Effector memory CD8-positive, alpha-beta T cell (primary cell): ENCODE data around the gene MS4A4E.
"Not testable (repeated sequence)": the region's sequence is repeated elsewhere in the genome, so short reads cannot be mapped to it uniquely, and the experiment has no call there.

ENCODE experiments used
- ATAC-seq: fragments of 150-1000 bp; cut with Tn5 transposase; replicated peaks from 2 replicates; pipeline ENCODE4 v1.10.0; 2021; ENCODE audit warnings: mild to moderate bottlenecking, moderate library complexity
- DNase-seq, 3 experiments: peaks; one replicate each; pipeline ENCODE4 v3.0.0; 2021
- H3K27ac Mint-ChIP-seq, 2 donors: one replicate each; pipeline ENCODE4 v1.8.0; 2022; ENCODE audit warnings: mild to moderate bottlenecking in 2 of 2, mixed read lengths in 2 of 2, moderate library complexity in 2 of 2
- H3K27me3 Mint-ChIP-seq, 2 donors: one replicate each; pipeline ENCODE4 v1.8.0; 2022; ENCODE audit warnings: mixed read lengths in 2 of 2
- H3K36me3 Mint-ChIP-seq: one replicate; pipeline ENCODE4 v1.8.0; 2022; ENCODE audit warnings: mild to moderate bottlenecking, moderate library complexity, mixed read lengths; ENCODE audit not compliant: insufficient read depth
- H3K4me1 Mint-ChIP-seq, 2 donors: one replicate each; pipeline ENCODE4 v1.8.0; 2022; ENCODE audit warnings: low read depth in 2 of 2, mixed read lengths in 2 of 2
- H3K4me3 Mint-ChIP-seq, 2 donors: one replicate each; pipeline ENCODE4 v1.8.0; 2022; ENCODE audit warnings: mild to moderate bottlenecking in 2 of 2, mixed read lengths in 2 of 2, moderate library complexity in 2 of 2
- H3K9me3 Mint-ChIP-seq, 2 donors: one replicate each; pipeline ENCODE4 v1.8.0; 2022; ENCODE audit warnings: mixed read lengths in 2 of 2

The MS4A4E gene

DNA sequence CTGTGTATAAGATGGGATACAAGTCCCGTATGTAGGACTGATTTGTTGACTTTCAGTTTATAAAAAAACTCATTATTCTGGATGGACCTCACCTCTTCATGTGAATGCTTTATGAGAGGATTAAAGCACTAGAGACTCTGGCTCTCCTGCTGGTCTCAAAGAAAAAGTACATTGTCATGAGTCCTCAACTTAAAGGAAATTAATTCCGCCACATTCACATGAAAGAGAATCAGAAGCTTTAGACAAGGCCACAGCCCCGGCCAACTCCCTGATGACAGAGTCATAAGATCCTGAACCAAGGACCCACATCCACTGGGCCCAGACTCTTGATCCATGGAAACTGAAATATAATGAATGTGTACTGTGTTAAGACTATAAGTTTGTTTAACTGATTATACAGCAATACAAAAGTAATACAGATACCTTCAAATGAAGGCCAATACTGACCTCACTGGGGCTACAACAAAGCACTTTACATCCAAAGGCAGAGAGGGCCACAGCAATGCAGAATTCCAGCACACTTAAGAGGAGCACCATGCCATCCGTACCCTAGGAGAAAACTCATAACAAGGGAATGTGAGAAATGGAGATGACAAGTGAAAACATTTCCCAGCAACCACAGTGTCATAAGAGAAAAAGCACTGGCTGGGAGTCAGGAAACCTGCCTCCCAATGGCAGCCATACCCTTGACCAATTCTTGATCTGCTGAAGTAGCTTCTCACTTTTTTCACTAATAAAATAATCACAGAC is 34.6 kb downstream of the MS4A4E start:
- ATAC-seq (no peak), DNase-seq (no peak)
- no peaks in the 10 kb centered on the region for H3K4me1 Mint-ChIP-seq
- H3K27ac Mint-ChIP-seq = no peak overlapping the region
- H3K36me3 Mint-ChIP-seq = no peaks in the 10 kb centered on the region
- H3K27me3 Mint-ChIP-seq = peaks cover 17 to 22% of the 10 kb centered on the region in 2 donors
- H3K4me3 Mint-ChIP-seq = no peak overlapping the region
- no peaks in the 10 kb centered on the region for H3K9me3 Mint-ChIP-seq

DNA sequence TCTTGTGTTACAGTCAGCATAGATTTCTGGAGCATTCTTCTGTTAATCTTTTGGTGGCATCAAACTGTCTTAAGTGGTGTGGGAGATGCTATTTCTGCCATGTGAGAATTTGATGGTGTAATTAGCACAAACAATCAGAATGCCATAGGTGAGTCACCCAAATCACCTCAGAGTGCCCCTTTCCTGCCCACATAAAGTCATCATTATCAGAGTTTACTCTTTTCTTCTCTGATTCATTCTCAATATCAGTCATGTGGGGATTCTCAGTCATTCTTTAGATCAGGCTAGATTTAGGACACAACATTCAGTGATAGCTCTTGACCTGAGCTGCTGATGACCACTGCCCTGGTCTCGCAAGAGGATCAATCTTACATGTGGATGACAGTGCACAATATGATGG is 36.3 kb downstream of the MS4A4E start:
- Mint-ChIP-seq H3K36me3 (no peaks in the 10 kb centered on the region), H3K4me3 (no peak overlapping the region), H3K27ac (no peak overlapping the region), H3K27me3 (peaks cover 17% of the 10 kb centered on the region in 2 donors), H3K9me3 (no peaks in the 10 kb centered on the region), H3K4me1 (no peaks in the 10 kb centered on the region)
- DNase-seq (no peak), ATAC-seq (no peak)

DNA sequence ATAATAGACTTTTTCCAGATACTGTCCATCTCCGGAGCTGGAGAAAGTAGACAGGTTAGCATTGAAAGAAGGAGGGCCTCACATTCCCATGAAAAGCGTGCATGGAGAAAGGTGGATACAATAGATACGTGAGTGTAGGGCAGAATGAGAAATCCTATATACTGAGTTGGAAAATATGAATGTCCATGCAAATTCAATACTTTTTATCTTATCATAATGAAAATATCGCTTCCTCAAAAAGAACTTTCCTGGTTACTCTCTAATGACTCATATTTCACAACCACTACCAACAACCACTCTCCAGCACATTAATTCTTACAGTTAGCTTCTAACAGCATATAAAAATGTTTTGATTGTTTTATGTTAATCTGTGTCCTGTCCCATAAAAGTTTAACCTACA is 38.0 kb downstream of the MS4A4E start:
- no peaks in the 10 kb centered on the region for H3K4me1 Mint-ChIP-seq
- DNase-seq (no peak), ATAC-seq (no peak)
- no peaks in the 10 kb centered on the region for H3K9me3 Mint-ChIP-seq
- no peak overlapping the region for H3K4me3 Mint-ChIP-seq
- no peaks in the 10 kb centered on the region for H3K36me3 Mint-ChIP-seq
- no peak overlapping the region for H3K27ac Mint-ChIP-seq
- peaks cover 11 to 17% of the 10 kb centered on the region in 2 donors for H3K27me3 Mint-ChIP-seq

DNA sequence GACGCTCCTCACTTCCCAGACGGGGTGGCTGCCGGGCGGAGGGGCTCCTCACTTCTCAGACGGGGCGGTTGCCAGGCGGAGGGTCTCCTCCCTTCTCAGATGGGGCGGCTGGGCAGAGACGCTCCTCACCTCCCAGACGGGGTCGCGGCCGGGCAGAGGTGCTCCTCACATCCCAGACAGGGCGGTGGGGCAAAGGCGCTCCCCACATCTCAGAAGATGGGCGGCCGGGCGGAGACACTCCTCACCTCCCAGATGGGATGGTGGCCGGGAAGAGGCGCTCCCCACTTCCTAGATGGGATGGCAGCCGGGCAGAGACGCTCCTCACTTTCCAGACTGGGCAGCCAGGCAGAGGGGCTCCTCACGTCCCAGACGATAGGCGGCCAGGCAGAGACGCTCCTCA is 41.6 kb downstream of the MS4A4E start:
- not testable (repeated sequence) for H3K9me3 Mint-ChIP-seq, H3K4me1 Mint-ChIP-seq, H3K36me3 Mint-ChIP-seq, H3K27ac Mint-ChIP-seq, DNase-seq, ATAC-seq, H3K4me3 Mint-ChIP-seq
- H3K27me3 Mint-ChIP-seq = peaks cover 17 to 19% of the 10 kb centered on the region in 2 donors

DNA sequence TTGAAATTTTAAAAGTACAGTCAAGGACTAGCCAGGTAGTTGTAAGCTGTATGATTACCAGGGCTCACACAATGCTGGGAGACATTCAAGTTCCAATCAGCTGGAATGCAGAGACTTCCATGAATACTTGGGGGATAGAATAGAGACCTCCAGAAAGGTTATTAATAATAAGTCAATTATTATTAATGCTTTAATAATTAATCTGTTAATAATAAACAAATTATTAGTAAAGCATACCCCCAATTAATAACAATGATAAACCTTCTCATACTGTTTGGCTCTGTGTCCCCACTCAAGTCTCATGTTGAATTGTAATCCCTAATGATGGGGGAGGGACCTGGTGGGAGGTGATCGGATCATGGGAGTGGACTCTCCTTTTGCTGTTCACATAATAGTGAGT is 45.5 kb downstream of the MS4A4E start:
- no peak for ATAC-seq
- H3K27ac Mint-ChIP-seq = no peak overlapping the region

DNA sequence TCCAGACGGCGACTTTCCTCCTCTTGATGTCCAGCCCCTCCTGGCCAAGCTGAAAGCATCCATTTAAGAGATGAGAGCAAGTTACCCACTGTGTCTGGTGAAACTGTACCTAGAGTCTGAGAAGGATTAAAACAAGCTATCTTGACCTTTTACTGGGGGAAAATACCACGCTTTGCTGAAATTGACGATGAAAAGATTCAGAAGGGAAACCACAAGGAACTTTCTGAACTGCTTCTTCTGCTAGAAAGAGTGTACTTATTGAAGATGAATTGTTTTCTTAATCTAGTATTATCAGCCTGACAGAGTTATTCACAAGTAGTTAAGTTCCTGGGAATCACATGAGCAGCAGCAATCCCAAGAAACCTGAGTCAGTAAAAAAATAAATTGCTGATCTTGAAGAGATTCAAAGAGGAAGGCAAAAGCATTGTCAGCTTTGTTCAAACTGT is 47.0 kb downstream of the MS4A4E start:
- Mint-ChIP-seq H3K36me3 (no peaks in the 10 kb centered on the region), H3K27ac (no peak overlapping the region)
- no peak for ATAC-seq

More for the DNA sequence above, 45.5 kb downstream of the MS4A4E start:
- Mint-ChIP-seq H3K36me3 (no peaks in the 10 kb centered on the region), H3K27me3 (peaks cover 27 to 40% of the 10 kb centered on the region in 2 donors), H3K4me1 (no peaks in the 10 kb centered on the region), H3K9me3 (no peaks in the 10 kb centered on the region), H3K4me3 (no peak overlapping the region)
- DNase-seq = no peak

DNA sequence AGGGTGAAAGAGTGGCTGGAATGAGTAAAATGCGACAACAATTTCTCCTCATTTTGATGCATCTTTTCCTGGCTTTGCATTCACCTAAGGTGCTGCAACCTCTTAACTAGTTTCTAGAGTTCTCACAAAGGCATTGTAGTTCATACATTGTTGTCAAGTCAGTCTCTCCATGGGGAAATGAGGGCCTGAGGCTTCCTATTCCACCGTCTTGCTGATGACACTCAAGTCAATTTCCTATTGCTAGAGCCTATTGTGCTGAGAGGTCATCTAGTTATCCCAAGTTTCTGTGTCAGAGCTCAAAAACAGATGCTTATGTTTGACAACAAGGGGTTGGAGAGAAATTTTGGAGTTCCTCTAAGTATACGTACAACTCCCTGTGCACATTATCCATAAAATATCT is 48.4 kb downstream of the MS4A4E start:
- H3K27me3 Mint-ChIP-seq = peaks cover 27 to 40% of the 10 kb centered on the region in 2 donors
- no peak overlapping the region for H3K4me3 Mint-ChIP-seq
- H3K36me3 Mint-ChIP-seq = no peaks in the 10 kb centered on the region
- no peaks in the 10 kb centered on the region for H3K9me3 Mint-ChIP-seq
- H3K27ac Mint-ChIP-seq = no peak overlapping the region
- DNase-seq = no peak
- no peaks in the 10 kb centered on the region for H3K4me1 Mint-ChIP-seq
- ATAC-seq = no peak

More for the DNA sequence above, 47.0 kb downstream of the MS4A4E start:
- no peaks in the 10 kb centered on the region for H3K9me3 Mint-ChIP-seq
- no peaks in the 10 kb centered on the region for H3K4me1 Mint-ChIP-seq
- DNase-seq = no peak
- H3K4me3 Mint-ChIP-seq = no peak overlapping the region
- peaks cover 27 to 40% of the 10 kb centered on the region in 2 donors for H3K27me3 Mint-ChIP-seq

DNA sequence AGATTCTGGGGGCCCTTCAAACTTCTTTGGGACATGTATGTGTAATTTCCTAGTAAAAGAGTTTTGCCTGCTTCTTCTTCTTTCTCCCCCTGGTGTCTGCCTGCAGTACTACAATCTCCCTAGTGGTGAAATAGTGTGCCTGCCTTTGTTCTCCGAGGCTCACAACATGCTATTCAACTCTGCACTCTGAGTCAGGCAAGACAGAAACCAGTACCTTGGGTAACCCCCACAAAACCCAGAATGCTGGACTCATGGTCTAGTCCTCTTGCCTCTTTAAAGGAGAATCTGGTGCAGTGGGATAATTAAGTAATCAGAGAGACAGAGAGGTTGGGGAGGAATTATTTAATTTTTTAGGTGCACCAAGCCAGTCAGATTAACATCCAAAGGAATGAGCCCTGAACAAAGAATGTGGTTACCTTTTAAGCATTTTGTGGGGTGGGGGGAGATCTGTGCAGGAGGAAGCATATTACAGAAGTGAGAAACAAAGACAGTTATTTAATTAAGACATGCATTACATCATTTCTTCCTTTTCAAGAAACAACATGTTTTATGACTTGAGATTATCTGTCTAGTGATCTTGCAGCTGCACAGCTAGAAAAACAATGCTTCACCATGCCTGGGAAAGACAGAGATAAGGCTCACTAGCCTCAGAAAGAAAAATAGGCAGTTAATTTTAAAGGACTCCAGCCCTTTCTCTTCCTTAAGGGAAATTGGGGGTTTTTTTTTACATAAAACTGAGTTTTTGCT is 49.1 kb downstream of the MS4A4E start:
- Mint-ChIP-seq H3K27me3 (peaks cover 27 to 40% of the 10 kb centered on the region in 2 donors), H3K36me3 (no peaks in the 10 kb centered on the region), H3K4me3 (no peak overlapping the region), H3K9me3 (no peaks in the 10 kb centered on the region), H3K27ac (no peak overlapping the region), H3K4me1 (no peaks in the 10 kb centered on the region)
- DNase-seq = peak; percentile 50 to 67 (median 53)
- peak; percentile 64 for ATAC-seq

DNA sequence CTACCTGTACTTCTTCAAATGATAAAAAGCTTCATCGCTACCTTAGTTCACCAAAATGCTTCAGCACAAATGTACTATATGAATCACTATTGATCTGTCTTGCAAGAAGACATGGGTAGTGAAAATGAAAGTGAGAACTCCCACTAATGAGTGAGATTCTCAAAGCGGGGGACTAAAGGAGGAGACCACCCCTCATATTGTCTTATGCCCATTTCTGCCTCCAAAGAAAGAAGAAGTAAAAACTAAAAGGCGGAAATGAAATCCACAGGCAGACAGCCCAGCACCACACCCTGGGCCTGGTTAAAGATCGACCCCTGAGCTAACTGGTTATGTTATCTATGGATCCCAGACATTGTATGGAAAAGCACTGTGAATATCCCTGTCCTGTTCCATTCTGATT is 50.4 kb downstream of the MS4A4E start:
- H3K36me3 Mint-ChIP-seq, H3K27ac Mint-ChIP-seq, H3K4me1 Mint-ChIP-seq, H3K9me3 Mint-ChIP-seq, DNase-seq, H3K4me3 Mint-ChIP-seq, ATAC-seq: not testable (repeated sequence)
- H3K27me3 Mint-ChIP-seq = peaks cover 16 to 29% of the 10 kb centered on the region in 2 donors

DNA sequence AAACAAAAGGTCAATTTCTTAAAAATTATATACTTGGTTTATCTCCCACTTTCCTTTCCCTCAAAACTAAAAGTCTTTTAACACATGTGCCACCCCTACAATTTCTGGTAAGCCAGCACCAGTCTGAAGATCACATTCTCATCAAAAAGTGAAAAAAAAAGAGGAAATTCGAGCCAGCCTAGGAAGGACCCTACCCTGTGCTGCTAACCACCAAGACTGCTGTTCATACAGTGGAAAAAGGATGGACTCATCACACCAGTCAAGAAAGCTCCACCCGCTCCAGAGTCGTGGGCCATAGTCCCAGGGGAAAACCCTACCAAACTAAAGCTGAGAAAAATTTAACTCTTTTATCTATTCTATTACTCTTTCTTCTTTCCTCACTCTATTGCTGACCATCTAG is 54.5 kb downstream of the MS4A4E start:
- H3K27me3 Mint-ChIP-seq = peaks cover 20% of the 10 kb centered on the region in 2 donors
- not testable (repeated sequence) for H3K4me3 Mint-ChIP-seq, H3K27ac Mint-ChIP-seq, H3K9me3 Mint-ChIP-seq, H3K36me3 Mint-ChIP-seq, ATAC-seq, DNase-seq, H3K4me1 Mint-ChIP-seq

DNA sequence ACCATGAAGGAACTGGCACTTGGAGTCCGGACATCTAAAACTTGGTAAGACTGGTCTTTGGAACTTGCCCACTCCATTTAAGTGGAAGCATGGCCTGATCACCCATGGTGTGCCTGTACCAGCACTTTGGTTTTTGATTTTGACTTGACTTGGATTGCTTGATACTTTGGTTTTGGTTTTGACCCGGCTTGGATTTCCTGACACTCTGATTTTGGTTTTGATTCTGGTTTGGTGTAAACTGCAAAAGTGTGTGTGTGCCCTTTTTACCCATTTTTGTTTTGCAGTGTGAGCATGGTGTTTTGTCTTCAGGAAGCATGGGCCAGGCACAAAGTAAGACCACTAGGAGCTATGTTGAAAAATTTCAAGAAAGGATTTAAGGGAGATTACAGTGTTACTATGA is 56.8 kb downstream of the MS4A4E start:
- not testable (repeated sequence) for H3K36me3 Mint-ChIP-seq, ATAC-seq, H3K4me1 Mint-ChIP-seq, H3K27ac Mint-ChIP-seq, H3K9me3 Mint-ChIP-seq, H3K4me3 Mint-ChIP-seq, DNase-seq
- peaks cover 17 to 25% of the 10 kb centered on the region in 2 donors for H3K27me3 Mint-ChIP-seq

DNA sequence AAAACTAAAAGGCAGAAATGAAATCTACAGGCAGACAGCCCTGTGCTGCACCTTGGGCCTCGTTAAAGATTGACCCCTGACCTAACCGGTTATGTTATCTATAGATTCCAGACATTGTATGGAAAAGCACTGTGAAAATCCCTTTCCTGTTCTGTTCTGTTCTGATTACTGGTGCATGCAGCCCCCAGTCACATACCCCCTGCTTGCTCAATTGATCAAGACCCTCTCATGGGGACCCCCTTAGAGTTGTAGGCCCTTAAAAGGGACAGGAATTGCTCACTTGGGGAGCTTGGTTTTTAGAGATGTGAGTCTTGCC is 57.5 kb downstream of the MS4A4E start:
- H3K36me3 Mint-ChIP-seq, H3K9me3 Mint-ChIP-seq, ATAC-seq, DNase-seq, H3K4me3 Mint-ChIP-seq, H3K4me1 Mint-ChIP-seq, H3K27ac Mint-ChIP-seq: not testable (repeated sequence)
- peaks cover 17 to 32% of the 10 kb centered on the region in 2 donors for H3K27me3 Mint-ChIP-seq

DNA sequence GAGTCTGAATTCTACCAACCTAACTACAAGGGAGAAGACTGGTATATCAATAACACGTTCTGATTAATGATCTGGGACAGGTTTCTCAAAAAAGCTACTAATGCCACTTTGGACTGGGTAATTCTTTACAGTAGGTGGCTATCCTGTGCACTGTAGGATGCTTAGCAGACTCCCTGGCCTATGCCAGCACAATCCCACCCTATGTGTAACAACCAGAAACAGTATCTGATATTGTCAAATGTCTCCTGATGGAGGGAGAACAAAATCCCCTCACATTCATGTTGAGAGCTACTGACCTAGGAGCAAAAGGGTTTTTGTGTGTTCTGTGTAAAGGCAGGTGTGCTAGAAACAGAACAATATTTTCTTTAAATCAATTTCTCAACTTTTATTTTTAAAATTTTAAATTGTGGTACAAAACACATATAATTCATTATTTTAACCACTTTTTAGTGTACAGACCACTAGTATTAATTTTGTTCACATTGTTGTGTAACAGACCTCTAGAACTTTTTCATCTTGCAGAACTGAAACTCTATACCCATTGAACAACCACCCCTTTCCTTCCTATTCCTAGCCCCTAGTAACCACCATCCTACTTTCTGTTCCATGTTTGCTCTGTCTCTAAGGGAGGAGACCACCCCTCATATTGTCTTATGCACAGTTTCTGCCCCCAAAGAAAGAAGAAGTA is 58.0 kb downstream of the MS4A4E start:
- Mint-ChIP-seq H3K4me3 (no peak overlapping the region), H3K36me3 (no peaks in the 10 kb centered on the region), H3K4me1 (no peaks in the 10 kb centered on the region), H3K27ac (no peak overlapping the region), H3K27me3 (peaks cover 17 to 37% of the 10 kb centered on the region in 2 donors), H3K9me3 (peaks cover 0 to 1% of the 10 kb centered on the region in 2 donors)
- ATAC-seq = no peak
- DNase-seq = no peak
